HepG2 (cell line): ENCODE results near the gene ZFP36L2. TPM values are rescaled to one million over a fixed set of nuclear protein-coding genes. Genes with fewer than 3 reads are reported as not detected.
A peak's percentile ranks its signal among the peaks of the same experiment; 100 is the strongest.

Experiments used
- CCDC6 ChIP-seq: sonication (generic); formaldehyde crosslinking; IDR thresholded peaks from 2 replicates; pipeline ENCODE4 v1.8.1; 2022; ENCODE audit warnings: mild to moderate bottlenecking, missing genetic modification reagents, moderate library complexity
- CEBPZ ChIP-seq: IDR thresholded peaks from 2 replicates; pipeline ENCODE4 v1.6.1; 2012; ENCODE audit warnings: low read length, improper control_type of control experiment
- CHD2 ChIP-seq: IDR thresholded peaks from 2 replicates; pipeline ENCODE4 v1.6.1; 2011; ENCODE audit warnings: low read depth, low read length, improper control_type of control experiment
- DR1 ChIP-seq: sonication (generic); formaldehyde crosslinking; IDR thresholded peaks from 2 replicates; pipeline ENCODE4 v1.8.0; 2021; ENCODE audit warnings: mild to moderate bottlenecking, missing genetic modification reagents, inconsistent platforms
- ELK4 ChIP-seq: sonication (generic); formaldehyde crosslinking; IDR thresholded peaks from 2 replicates; pipeline ENCODE4 v1.9.0; 2021; ENCODE audit warnings: missing genetic modification reagents, borderline replicate concordance
- ETV6 ChIP-seq: sonication (generic); formaldehyde crosslinking; conservative IDR thresholded peaks from 2 replicates; pipeline ENCODE4 v1.4.0; 2020; ENCODE audit warnings: missing genetic modification reagents
- FOSL2 ChIP-seq: sonication (generic); formaldehyde crosslinking; IDR thresholded peaks from 2 replicates; pipeline ENCODE4 v1.4.0; 2020; ENCODE audit warnings: missing genetic modification reagents
- HDAC2 ChIP-seq: sonication (generic); formaldehyde crosslinking; IDR thresholded peaks from 2 replicates; pipeline ENCODE4 v1.4.0; 2020; ENCODE audit warnings: missing genetic modification reagents
- MTA3 ChIP-seq: sonication (generic); formaldehyde crosslinking; IDR thresholded peaks from 2 replicates; pipeline ENCODE4 v1.4.0; 2020; ENCODE audit warnings: missing genetic modification reagents
- MZF1 ChIP-seq: sonication (generic); formaldehyde crosslinking; IDR thresholded peaks from 2 replicates; pipeline ENCODE4 v1.8.1; 2023; ENCODE audit warnings: mild to moderate bottlenecking, missing genetic modification reagents, borderline replicate concordance
- NFE2L2 ChIP-seq: fragments of 150-350 bp; IDR thresholded peaks from 2 replicates; pipeline ENCODE4 v1.6.1; 2014; ENCODE audit warnings: low read length
- NR2C2 ChIP-seq: sonication (generic); formaldehyde crosslinking; IDR thresholded peaks from 2 replicates; pipeline ENCODE4 v1.4.0; 2020; ENCODE audit warnings: missing genetic modification reagents, mild to moderate bottlenecking, moderate library complexity, borderline replicate concordance
- PAXIP1 ChIP-seq: sonication (generic); formaldehyde crosslinking; conservative IDR thresholded peaks from 2 replicates; pipeline ENCODE4 v1.4.0; 2020; ENCODE audit warnings: mild to moderate bottlenecking, missing genetic modification reagents, moderate library complexity
- SATB2 ChIP-seq: sonication (generic); formaldehyde crosslinking; IDR thresholded peaks from 2 replicates; pipeline ENCODE4 v1.5.0; 2020; ENCODE audit warnings: missing genetic modification reagents
- ZBTB7A ChIP-seq: sonication (generic); formaldehyde crosslinking; IDR thresholded peaks from 2 replicates; pipeline ENCODE4 v1.8.0; 2022; ENCODE audit warnings: mild to moderate bottlenecking, missing genetic modification reagents
- ZNF235 ChIP-seq: sonication (generic); formaldehyde crosslinking; IDR thresholded peaks from 2 replicates; pipeline ENCODE4 v1.8.1; 2023; ENCODE audit warnings: mild to moderate bottlenecking, missing genetic modification reagents, borderline replicate concordance
- ZNF749 ChIP-seq: sonication (generic); formaldehyde crosslinking; IDR thresholded peaks from 2 replicates; pipeline ENCODE4 v1.8.0; 2022; ENCODE audit warnings: mild to moderate bottlenecking, missing genetic modification reagents, moderate library complexity, borderline replicate concordance
- polyA plus RNA-seq, 8 experiments: library from polyadenylated mRNA; depleted of rRNA in 3 of 8; stranded (reverse) in 7 of 8; unstranded in 1 of 8; fragments of >200 nt; fragmentation: Illumina TruSeq in 4 of 8; extraction: Trizol in 4 of 8; gene quantifications; 2 replicates each; pipeline versions ENCODE4 v1.2.1 to v1.2.3, GENCODE V29; 2011 to 2016; ENCODE audit warnings: low read depth in 4 of 8, missing spikeins in 1 of 8, mixed read lengths in 1 of 8; ENCODE audit not compliant: insufficient read depth in 1 of 8
- total RNA-seq, 5 experiments: library from RNA; depleted of rRNA; stranded (reverse); fragments of >200 nt; fragmentation: Illumina TruSeq; extraction: Trizol; gene quantifications; 2 replicates each; pipeline ENCODE4 v1.2.3, GENCODE V29; 2016; ENCODE audit warnings: low read depth in 1 of 5
- TF ChIP-seq, protein P1 (sequence below): sonication (generic); formaldehyde crosslinking; IDR thresholded peaks from 2 replicates; pipeline ENCODE4 v1.8.1; 2023; ENCODE audit warnings: missing genetic modification reagents, inconsistent platforms, borderline replicate concordance
- TF ChIP-seq, protein P2 (sequence below): sonication (generic); formaldehyde crosslinking; IDR thresholded peaks from 2 replicates; pipeline ENCODE4 v1.5.0; 2020; ENCODE audit warnings: missing genetic modification reagents

ZFP36L2 gene
- total and polyA plus RNA-seq, 2 of the 13 experiments (the other 11 are each of a cell fraction or from before 2014, with no cell fraction given), result 11.2 to 21.8 TPM

- TF ChIP-seq MZF1 (CRISPR knock-in tag) (no peak), CCDC6 (CRISPR knock-in tag) (no peak), PAXIP1 (peak; percentile 44), SATB2 (CRISPR knock-in tag) (no peak), HDAC2 (CRISPR knock-in tag) (peak; percentile 38; the same call in 1 of the 2 replicates), ZNF235 (no peak), ZNF749 (CRISPR knock-in tag) (no peak), ZBTB7A (0 out of 2 replicates have a peak, but pooled peaks have one; percentile 47), NFE2L2 (no peak), CEBPZ (no peak), FOSL2 (CRISPR knock-in tag) (no peak), MTA3 (CRISPR knock-in tag) (no peak), ETV6 (no peak), NR2C2 (CRISPR knock-in tag) (no peak), DR1 (0 out of 2 replicates have a peak, but pooled peaks have one; percentile 22), CHD2 (no peak), ELK4 (CRISPR knock-in tag) (no peak)
- TF ChIP-seq, protein P1, sequence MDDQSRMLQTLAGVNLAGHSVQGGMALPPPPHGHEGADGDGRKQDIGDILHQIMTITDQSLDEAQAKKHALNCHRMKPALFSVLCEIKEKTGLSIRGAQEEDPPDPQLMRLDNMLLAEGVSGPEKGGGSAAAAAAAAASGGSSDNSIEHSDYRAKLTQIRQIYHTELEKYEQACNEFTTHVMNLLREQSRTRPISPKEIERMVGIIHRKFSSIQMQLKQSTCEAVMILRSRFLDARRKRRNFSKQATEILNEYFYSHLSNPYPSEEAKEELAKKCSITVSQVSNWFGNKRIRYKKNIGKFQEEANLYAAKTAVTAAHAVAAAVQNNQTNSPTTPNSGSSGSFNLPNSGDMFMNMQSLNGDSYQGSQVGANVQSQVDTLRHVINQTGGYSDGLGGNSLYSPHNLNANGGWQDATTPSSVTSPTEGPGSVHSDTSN, result no peak
- TF ChIP-seq, protein P2, sequence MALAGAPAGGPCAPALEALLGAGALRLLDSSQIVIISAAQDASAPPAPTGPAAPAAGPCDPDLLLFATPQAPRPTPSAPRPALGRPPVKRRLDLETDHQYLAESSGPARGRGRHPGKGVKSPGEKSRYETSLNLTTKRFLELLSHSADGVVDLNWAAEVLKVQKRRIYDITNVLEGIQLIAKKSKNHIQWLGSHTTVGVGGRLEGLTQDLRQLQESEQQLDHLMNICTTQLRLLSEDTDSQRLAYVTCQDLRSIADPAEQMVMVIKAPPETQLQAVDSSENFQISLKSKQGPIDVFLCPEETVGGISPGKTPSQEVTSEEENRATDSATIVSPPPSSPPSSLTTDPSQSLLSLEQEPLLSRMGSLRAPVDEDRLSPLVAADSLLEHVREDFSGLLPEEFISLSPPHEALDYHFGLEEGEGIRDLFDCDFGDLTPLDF (CRISPR knock-in tag), result no peak
Measured at GRCh38 chr2:43186679-43187374, 39.6 kb downstream of the ZFP36L2 start (continued).
